Measurements from ENCODE around the gene MARK3. TPM values are rescaled to one million over a fixed set of nuclear protein-coding genes. Genes with fewer than 3 reads are reported as not detected.

Gene MARK3
- total and polyA plus RNA-seq, 10 of the 15 experiments (the other 5 are each of a cell fraction or from before 2014, with no cell fraction given): 10.7 to 75.1 (median 41.4) TPM

DNA sequence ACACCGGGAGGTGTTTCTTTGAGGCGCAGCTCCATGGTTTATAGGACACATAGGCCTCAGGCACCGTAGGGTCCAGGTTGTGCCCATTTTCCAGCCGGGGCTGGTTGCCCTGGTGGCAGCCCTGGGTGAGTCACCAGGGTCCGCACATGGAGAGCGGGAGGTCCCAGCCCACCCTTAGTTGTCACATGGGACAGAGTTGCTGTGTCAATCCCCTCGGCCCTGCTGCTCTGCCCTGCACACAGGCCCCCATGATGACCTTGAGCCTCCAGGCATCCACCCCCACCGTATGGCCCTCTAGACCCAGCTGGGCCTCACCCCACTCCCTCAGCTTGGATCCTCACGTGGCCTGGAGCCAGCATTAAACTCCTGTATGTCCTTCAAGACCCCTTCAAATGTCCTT is 151.5 kb downstream of the MARK3 start:
- Histone ChIP-seq H3K27me3 (replicated peaks in 1 of 2; ENCODE audit: control insufficient read depth in 2 of 2, insufficient read depth in 2 of 2, low read length in 1 of 2) (no peaks in the 10 kb centered on the region), H3K4me2 (ENCODE audit: control insufficient read depth, insufficient read depth) (no peak overlapping the region), H3K36me3 (ENCODE audit: control insufficient read depth in 2 of 2, insufficient read depth in 2 of 2, low read length in 1 of 2) (peaks cover 0 to 6% of the 10 kb centered on the region in 2 experiments; a peak in 2 of 4 replicates), H3K9me3 (replicated peaks; ENCODE audit: control insufficient read depth, insufficient read depth, low read length) (no peaks in the 10 kb centered on the region), H2AFZ (ENCODE audit: control insufficient read depth, low read depth, low read length) (no peak overlapping the region), H3K79me2 (ENCODE audit: control insufficient read depth, insufficient read depth, low read length) (no peaks in the 10 kb centered on the region), H4K20me1 (ENCODE audit: control insufficient read depth, insufficient read depth) (no peaks in the 10 kb centered on the region), H3K9ac (ENCODE audit: control insufficient read depth, insufficient read depth, low read length) (no peak overlapping the region), H3K4me1 (ENCODE audit: control insufficient read depth, insufficient read depth, low read length) (no peaks in the 10 kb centered on the region), H3K27ac (ENCODE audit: control insufficient read depth, insufficient read depth) (no peak overlapping the region), H3K4me3 (no peak overlapping the region)
- in situ Hi-C loops (cut with MboI): no loop called here
- DNase-seq (ENCODE audit: low read depth, low spot score) (no peak), FAIRE-seq (no peak), ATAC-seq (no peak)
- ChIA-PET POLR2A (interaction anchor here (0.6 kb wide), 1 partner anchor 33 kb away, joined by 3 read pairs; no protein-coding TSS in a partner anchor), CTCF (no interaction called here), RAD21 (ENCODE audit: unreplicated experiment) (no interaction called here), SMC1A (ENCODE audit: uncharacterized antibody, unreplicated experiment) (no interaction called here)
- intact Hi-C loops (cut with micrococcal nuclease; ENCODE audit: unreplicated experiment): no loop called here
- WGBS (ENCODE audit: insufficient coverage, insufficient replicate concordance, low lambda C conversion rate, missing lambda C conversion rate): 84% methylated on average over 9 of the region's 9 CpGs
- TF ChIP-seq, protein P1, sequence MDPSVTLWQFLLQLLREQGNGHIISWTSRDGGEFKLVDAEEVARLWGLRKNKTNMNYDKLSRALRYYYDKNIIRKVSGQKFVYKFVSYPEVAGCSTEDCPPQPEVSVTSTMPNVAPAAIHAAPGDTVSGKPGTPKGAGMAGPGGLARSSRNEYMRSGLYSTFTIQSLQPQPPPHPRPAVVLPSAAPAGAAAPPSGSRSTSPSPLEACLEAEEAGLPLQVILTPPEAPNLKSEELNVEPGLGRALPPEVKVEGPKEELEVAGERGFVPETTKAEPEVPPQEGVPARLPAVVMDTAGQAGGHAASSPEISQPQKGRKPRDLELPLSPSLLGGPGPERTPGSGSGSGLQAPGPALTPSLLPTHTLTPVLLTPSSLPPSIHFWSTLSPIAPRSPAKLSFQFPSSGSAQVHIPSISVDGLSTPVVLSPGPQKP (IDR thresholded peaks at IDR 0.05; ENCODE audit: low read depth, low read length): no peak
- TF ChIP-seq JUNB (IDR thresholded peaks at IDR 0.05) (no peak), ZNF24 (IDR thresholded peaks at IDR 0.05) (no peak), MEF2A (IDR thresholded peaks at IDR 0.05; ENCODE audit: insufficient read depth, low read depth, low read length) (no peak), SMAD1 (IDR thresholded peaks at IDR 0.05; ENCODE audit: low read depth, partially characterized antibody) (no peak), BHLHE40 (IDR thresholded peaks at IDR 0.05; ENCODE audit: borderline replicate concordance in 1 of 2, low read depth in 2 of 2, low read length in 1 of 2) (no peak), YBX1 (IDR thresholded peaks at IDR 0.05) (no peak), TBL1XR1 (IDR thresholded peaks at IDR 0.05; ENCODE audit: low read depth, low read length) (no peak)
- TF ChIP-seq, protein P2, sequence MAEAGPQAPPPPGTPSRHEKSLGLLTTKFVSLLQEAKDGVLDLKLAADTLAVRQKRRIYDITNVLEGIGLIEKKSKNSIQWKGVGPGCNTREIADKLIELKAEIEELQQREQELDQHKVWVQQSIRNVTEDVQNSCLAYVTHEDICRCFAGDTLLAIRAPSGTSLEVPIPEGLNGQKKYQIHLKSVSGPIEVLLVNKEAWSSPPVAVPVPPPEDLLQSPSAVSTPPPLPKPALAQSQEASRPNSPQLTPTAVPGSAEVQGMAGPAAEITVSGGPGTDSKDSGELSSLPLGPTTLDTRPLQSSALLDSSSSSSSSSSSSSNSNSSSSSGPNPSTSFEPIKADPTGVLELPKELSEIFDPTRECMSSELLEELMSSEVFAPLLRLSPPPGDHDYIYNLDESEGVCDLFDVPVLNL (IDR thresholded peaks at IDR 0.05; ENCODE audit: low read depth, low read length): no peak
- TF ChIP-seq, protein P3, sequence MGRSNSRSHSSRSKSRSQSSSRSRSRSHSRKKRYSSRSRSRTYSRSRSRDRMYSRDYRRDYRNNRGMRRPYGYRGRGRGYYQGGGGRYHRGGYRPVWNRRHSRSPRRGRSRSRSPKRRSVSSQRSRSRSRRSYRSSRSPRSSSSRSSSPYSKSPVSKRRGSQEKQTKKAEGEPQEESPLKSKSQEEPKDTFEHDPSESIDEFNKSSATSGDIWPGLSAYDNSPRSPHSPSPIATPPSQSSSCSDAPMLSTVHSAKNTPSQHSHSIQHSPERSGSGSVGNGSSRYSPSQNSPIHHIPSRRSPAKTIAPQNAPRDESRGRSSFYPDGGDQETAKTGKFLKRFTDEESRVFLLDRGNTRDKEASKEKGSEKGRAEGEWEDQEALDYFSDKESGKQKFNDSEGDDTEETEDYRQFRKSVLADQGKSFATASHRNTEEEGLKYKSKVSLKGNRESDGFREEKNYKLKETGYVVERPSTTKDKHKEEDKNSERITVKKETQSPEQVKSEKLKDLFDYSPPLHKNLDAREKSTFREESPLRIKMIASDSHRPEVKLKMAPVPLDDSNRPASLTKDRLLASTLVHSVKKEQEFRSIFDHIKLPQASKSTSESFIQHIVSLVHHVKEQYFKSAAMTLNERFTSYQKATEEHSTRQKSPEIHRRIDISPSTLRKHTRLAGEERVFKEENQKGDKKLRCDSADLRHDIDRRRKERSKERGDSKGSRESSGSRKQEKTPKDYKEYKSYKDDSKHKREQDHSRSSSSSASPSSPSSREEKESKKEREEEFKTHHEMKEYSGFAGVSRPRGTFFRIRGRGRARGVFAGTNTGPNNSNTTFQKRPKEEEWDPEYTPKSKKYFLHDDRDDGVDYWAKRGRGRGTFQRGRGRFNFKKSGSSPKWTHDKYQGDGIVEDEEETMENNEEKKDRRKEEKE (IDR thresholded peaks at IDR 0.05): no peak
- TF ChIP-seq, protein P4, sequence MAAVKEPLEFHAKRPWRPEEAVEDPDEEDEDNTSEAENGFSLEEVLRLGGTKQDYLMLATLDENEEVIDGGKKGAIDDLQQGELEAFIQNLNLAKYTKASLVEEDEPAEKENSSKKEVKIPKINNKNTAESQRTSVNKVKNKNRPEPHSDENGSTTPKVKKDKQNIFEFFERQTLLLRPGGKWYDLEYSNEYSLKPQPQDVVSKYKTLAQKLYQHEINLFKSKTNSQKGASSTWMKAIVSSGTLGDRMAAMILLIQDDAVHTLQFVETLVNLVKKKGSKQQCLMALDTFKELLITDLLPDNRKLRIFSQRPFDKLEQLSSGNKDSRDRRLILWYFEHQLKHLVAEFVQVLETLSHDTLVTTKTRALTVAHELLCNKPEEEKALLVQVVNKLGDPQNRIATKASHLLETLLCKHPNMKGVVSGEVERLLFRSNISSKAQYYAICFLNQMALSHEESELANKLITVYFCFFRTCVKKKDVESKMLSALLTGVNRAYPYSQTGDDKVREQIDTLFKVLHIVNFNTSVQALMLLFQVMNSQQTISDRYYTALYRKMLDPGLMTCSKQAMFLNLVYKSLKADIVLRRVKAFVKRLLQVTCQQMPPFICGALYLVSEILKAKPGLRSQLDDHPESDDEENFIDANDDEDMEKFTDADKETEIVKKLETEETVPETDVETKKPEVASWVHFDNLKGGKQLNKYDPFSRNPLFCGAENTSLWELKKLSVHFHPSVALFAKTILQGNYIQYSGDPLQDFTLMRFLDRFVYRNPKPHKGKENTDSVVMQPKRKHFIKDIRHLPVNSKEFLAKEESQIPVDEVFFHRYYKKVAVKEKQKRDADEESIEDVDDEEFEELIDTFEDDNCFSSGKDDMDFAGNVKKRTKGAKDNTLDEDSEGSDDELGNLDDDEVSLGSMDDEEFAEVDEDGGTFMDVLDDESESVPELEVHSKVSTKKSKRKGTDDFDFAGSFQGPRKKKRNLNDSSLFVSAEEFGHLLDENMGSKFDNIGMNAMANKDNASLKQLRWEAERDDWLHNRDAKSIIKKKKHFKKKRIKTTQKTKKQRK (IDR thresholded peaks at IDR 0.05; ENCODE audit: low read depth, low read length): no peak
- BruUV-seq (replicated peaks): no TSS peak

All from GM12878 (cell line).